HCT116 (cell line): ENCODE results near the gene KCNAB2. TPM values are rescaled to one million over a fixed set of nuclear protein-coding genes. Genes with fewer than 3 reads are reported as not detected.

Source experiments
- ATAC-seq: fragments of 200-7000 bp; cut with Tn5 transposase; 2 replicates; pipeline ENCODE4 v1.9.1; 2020; ENCODE audit warnings: mild to moderate bottlenecking, moderate library complexity
- BruUV-seq: library from RNA; stranded (reverse); fragments of 400-500 nt; replicated peaks from 2 replicates; lab custom pipeline; 2021; lab: Mats Ljungman, UMichigan
- CTCF ChIA-PET: fragments of 300-600 bp; sonication (Branson Sonifier 250); formaldehyde crosslinking; loops from one replicate; lab custom pipeline; 2021; ENCODE audit warnings: antibody characterized with exemption; lab: Charles Lee
- POLR2A ChIA-PET: fragments of 300-600, 350-600 bp; sonication (Branson Sonifier 250); formaldehyde crosslinking; loops from one replicate; lab custom pipeline; 2021; ENCODE audit warnings: antibody characterized with exemption; lab: Charles Lee
- RAD21 ChIA-PET, 2 experiments: fragments of 300-600 bp; sonication (Branson Sonifier 250); formaldehyde crosslinking; loops; one replicate each; lab custom pipeline; 2023; ENCODE audit warnings: low total read pairs in 2 of 2; ENCODE audit not compliant: uncharacterized antibody in 2 of 2, unreplicated experiment in 2 of 2, low non-redundant PET in 1 of 2; lab: Charles Lee
- DNase-seq: peaks from one replicate; pipeline ENCODE4 v3.0.0-alpha.2; 2010; ENCODE audit warnings: low read depth, low spot score
- H2AFZ ChIP-seq: fragments of 200-600 bp; shearing (Covaris generic), sonication (generic); 2 replicates; pipeline ENCODE4 v1.6.1; 2017; ENCODE audit warnings: low read depth, mixed run types, mixed read lengths, antibody characterized with exemption, low read length; ENCODE audit not compliant: poor library complexity, severe bottlenecking
- H3K27ac ChIP-seq: 2 replicates; pipeline ENCODE4 v1.5.1; 2012; ENCODE audit warnings: low read depth, low read length
- H3K27me3 ChIP-seq: fragments of 200-600 bp; sonication (generic); 2 replicates; pipeline ENCODE4 v1.6.1; 2016; ENCODE audit warnings: mixed run types, low read length, mixed read lengths; ENCODE audit not compliant: insufficient read depth
- H3K36me3 ChIP-seq, 2 experiments: fragments of 200-500 bp in 1 of 2; fragments of 200-600 bp in 1 of 2; sonication (Bioruptor generic) in 1 of 2; sonication (generic) in 1 of 2; 2 replicates each; pipeline versions ENCODE4 v1.5.1 to v1.6.1; 2014 to 2016; ENCODE audit warnings: low read length in 2 of 2, inconsistent platforms in 1 of 2, mixed read lengths in 1 of 2, mixed run types in 1 of 2; ENCODE audit not compliant: insufficient read depth in 2 of 2, control insufficient read depth in 1 of 2
- H3K4me1 ChIP-seq, 2 experiments: fragments of 200-600 bp in 1 of 2; sonication (generic) in 1 of 2; 2 replicates each; pipeline versions ENCODE4 v1.5.1 to v1.6.1; 2012 to 2017; ENCODE audit warnings: low read length in 2 of 2, inconsistent platforms in 1 of 2, mild to moderate bottlenecking in 1 of 2, mixed read lengths in 1 of 2, mixed run types in 1 of 2, moderate library complexity in 1 of 2; ENCODE audit not compliant: insufficient read depth in 2 of 2, control insufficient read depth in 1 of 2
- H3K4me2 ChIP-seq: fragments of 200-600 bp; sonication (generic); 2 replicates; pipeline ENCODE4 v1.6.1; 2017; ENCODE audit warnings: mixed run types, low read length, mixed read lengths
- H3K4me3 ChIP-seq, 2 experiments: fragments of 200-600 bp in 1 of 2; sonication (generic) in 1 of 2; replicated peaks in 1 of 2; 2 replicates each; pipeline ENCODE4 v1.5.1; 2011 to 2016; ENCODE audit warnings: low read length in 2 of 2, control low read depth in 1 of 2, low read depth in 1 of 2, mild to moderate bottlenecking in 1 of 2, mixed read lengths in 1 of 2, mixed run types in 1 of 2
- H3K79me2 ChIP-seq: fragments of 200-600 bp; sonication (generic); 2 replicates; pipeline ENCODE4 v1.6.1; 2017; ENCODE audit warnings: mild to moderate bottlenecking, mixed run types, low read length, moderate library complexity, mixed read lengths; ENCODE audit not compliant: insufficient read depth
- H3K9ac ChIP-seq: fragments of 200-600 bp; sonication (generic); 2 replicates; pipeline ENCODE4 v1.6.1; 2016; ENCODE audit warnings: low read length, mixed read lengths
- H3K9me2 ChIP-seq: fragments of 200-600 bp; sonication (generic), shearing (Covaris generic); 2 replicates; pipeline ENCODE4 v1.6.1; 2017; ENCODE audit warnings: mixed run types, mild to moderate bottlenecking, moderate library complexity; ENCODE audit not compliant: insufficient read depth
- H3K9me3 ChIP-seq, 2 experiments: fragments of 200-500 bp in 1 of 2; fragments of 200-600 bp in 1 of 2; sonication (Bioruptor generic) in 1 of 2; sonication (generic) in 1 of 2; 2 replicates each; pipeline ENCODE4 v1.6.1; 2014 to 2017; ENCODE audit warnings: low read length in 2 of 2, mixed read lengths in 2 of 2, inconsistent platforms in 1 of 2, low read depth in 1 of 2, mild to moderate bottlenecking in 1 of 2, mixed run types in 1 of 2, moderate library complexity in 1 of 2; ENCODE audit not compliant: control insufficient read depth in 1 of 2, insufficient read depth in 1 of 2
- H4K20me1 ChIP-seq: fragments of 200-600 bp; sonication (generic), shearing (Covaris generic); 2 replicates; pipeline ENCODE4 v1.6.1; 2017; ENCODE audit warnings: mixed run types, mild to moderate bottlenecking, moderate library complexity; ENCODE audit not compliant: insufficient read depth
- ATF3 ChIP-seq: IDR thresholded peaks from 2 replicates; pipeline ENCODE4 v1.6.1; 2012
- CEBPB ChIP-seq: IDR thresholded peaks from 2 replicates; pipeline ENCODE4 v1.6.1; 2012; ENCODE audit warnings: low read depth
- EGR1 ChIP-seq: IDR thresholded peaks from 2 replicates; pipeline ENCODE4 v1.6.1; 2012; ENCODE audit warnings: low read depth
- EZH2phosphoT487 ChIP-seq: fragments of 200-600 bp; IDR thresholded peaks from 2 replicates; pipeline ENCODE4 v1.6.1; 2018; ENCODE audit warnings: antibody characterized with exemption, borderline replicate concordance
- FOSL1 ChIP-seq: IDR thresholded peaks from 2 replicates; pipeline ENCODE4 v1.6.1; 2012; ENCODE audit warnings: low read depth
- JUND ChIP-seq: IDR thresholded peaks from 2 replicates; pipeline ENCODE4 v1.6.1; 2012
- ZFX ChIP-seq: fragments of 450-650 bp; IDR thresholded peaks from 2 replicates; pipeline ENCODE4 v1.6.1; 2017
- intact Hi-C: fragments of 100-400 bp; cut with micrococcal nuclease; formaldehyde crosslinking; loops from 2 replicates; pipeline ENCODE4 v1.10.0; 2022
- total RNA-seq: library from RNA; stranded (reverse); gene quantifications from one replicate; pipeline ENCODE4 v1.2.1, GENCODE V29; 2021; ENCODE audit not compliant: unreplicated experiment
- TF ChIP-seq, protein P1 (sequence below), 3 experiments: fragments of 200-600 bp in 1 of 3; sonication (generic) in 1 of 3; IDR thresholded peaks in 2 of 3; conservative IDR thresholded peaks in 1 of 3; 2 replicates each; pipeline ENCODE4 v1.5.1; 2012 to 2017; ENCODE audit warnings: low read depth in 2 of 3, low read length in 2 of 3, antibody characterized with exemption in 1 of 3, borderline replicate concordance in 1 of 3, control low read depth in 1 of 3, mild to moderate bottlenecking in 1 of 3, mixed read lengths in 1 of 3, mixed run types in 1 of 3, moderate library complexity in 1 of 3; ENCODE audit not compliant: insufficient read depth in 1 of 3

Gene KCNAB2
- total RNA-seq, 1 experiment from 2014 or later = 18.1 TPM

DNA sequence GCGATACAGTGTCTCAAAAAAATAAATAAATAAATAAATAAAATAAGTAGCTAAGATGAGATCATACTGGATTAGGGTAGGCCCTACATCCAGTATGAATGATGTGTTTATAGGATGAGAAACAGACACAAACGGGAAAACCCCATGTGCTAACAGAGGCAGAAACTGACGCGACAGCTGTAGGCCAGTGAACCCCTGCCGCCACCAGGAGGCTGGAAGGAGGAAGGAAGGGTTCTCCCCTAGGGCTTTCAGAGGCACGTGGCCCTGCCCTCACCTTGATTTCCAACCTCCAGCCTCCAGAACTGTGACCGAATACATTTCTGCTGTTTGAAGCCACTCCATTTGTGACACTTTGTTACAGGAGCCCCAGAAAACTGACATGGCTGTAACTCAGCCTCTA lies 95.9 kb downstream of the KCNAB2 start:
- Histone ChIP-seq H3K9ac (no peak overlapping the region), H3K4me3 (no peak overlapping the region), H3K36me3 (no peaks in the 10 kb centered on the region), H3K4me1 (peaks cover 3 to 14% of the 10 kb centered on the region in 2 experiments; a peak in 2 of 4 replicates), H3K79me2 (no peaks in the 10 kb centered on the region), H3K27ac (no peak overlapping the region), H3K27me3 (no peaks in the 10 kb centered on the region), H3K9me3 (no peaks in the 10 kb centered on the region), H3K4me2 (no peak overlapping the region), H2AFZ (no peak overlapping the region), H4K20me1 (no peaks in the 10 kb centered on the region), H3K9me2 (no peaks in the 10 kb centered on the region)
- ChIA-PET RAD21 (no interaction called here), POLR2A (no interaction called here), CTCF (no interaction called here)
- BruUV-seq = no TSS peak
- intact Hi-C loops = no loop called here
- TF ChIP-seq FOSL1 = no peak
- TF ChIP-seq, protein P1, sequence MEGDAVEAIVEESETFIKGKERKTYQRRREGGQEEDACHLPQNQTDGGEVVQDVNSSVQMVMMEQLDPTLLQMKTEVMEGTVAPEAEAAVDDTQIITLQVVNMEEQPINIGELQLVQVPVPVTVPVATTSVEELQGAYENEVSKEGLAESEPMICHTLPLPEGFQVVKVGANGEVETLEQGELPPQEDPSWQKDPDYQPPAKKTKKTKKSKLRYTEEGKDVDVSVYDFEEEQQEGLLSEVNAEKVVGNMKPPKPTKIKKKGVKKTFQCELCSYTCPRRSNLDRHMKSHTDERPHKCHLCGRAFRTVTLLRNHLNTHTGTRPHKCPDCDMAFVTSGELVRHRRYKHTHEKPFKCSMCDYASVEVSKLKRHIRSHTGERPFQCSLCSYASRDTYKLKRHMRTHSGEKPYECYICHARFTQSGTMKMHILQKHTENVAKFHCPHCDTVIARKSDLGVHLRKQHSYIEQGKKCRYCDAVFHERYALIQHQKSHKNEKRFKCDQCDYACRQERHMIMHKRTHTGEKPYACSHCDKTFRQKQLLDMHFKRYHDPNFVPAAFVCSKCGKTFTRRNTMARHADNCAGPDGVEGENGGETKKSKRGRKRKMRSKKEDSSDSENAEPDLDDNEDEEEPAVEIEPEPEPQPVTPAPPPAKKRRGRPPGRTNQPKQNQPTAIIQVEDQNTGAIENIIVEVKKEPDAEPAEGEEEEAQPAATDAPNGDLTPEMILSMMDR (IDR thresholded peaks at IDR 0.05 in 2 of 3, conservative IDR thresholded peaks at IDR 0.05 in 1 of 3; ENCODE audit: borderline replicate concordance in 1 of 3, insufficient read depth in 1 of 3, low read depth in 2 of 3, low read length in 2 of 3) = 0 out of 6 replicates have a peak, but pooled peaks of 2 of the 3 experiments have one; percentile 23
- DNase-seq = no peak
- peak; percentile 64 for ATAC-seq

DNA sequence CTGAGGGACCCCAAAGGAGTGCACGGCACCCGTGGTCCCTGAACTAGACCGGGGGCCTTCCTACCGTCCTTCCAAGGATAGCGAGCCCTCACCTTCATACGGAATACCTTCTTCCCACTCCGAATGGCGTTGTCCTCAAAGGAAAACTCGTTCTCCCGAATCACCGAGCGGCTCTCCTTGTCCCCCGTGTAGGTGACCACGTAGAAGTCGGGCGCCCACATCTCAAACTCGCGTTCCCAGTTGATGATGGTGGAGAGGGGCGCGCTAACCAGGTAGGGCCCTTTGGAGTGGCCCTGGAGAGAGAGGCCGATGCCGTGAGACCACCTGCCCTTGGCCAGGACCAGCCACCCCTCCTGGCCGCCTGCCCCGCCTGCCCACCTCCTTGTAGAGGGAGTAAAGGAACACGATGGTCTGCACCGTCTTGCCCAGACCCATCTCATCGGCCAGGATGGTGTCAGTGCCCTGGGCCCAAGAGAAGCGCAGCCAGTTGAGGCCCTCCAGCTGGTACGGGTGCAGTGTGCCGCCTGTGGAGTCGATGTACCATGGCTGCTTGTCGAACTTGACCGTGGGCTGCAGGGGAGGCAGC lies 96.4 kb downstream of the KCNAB2 start:
- H3K4me3 ChIP-seq = no peak overlapping the region
- ChIA-PET CTCF (no interaction called here), POLR2A (no interaction called here), RAD21 (no interaction called here)
- no peak overlapping the region for H3K4me2 ChIP-seq
- no peaks in the 10 kb centered on the region for H3K9me3 ChIP-seq
- ATAC-seq (no peak), DNase-seq (no peak)
- H2AFZ ChIP-seq = no peak overlapping the region
- no peaks in the 10 kb centered on the region for H3K36me3 ChIP-seq
- H3K9ac ChIP-seq = no peak overlapping the region
- H3K27me3 ChIP-seq = no peaks in the 10 kb centered on the region
- peaks cover 3 to 14% of the 10 kb centered on the region in 2 experiments; a peak in 2 of 4 replicates for H3K4me1 ChIP-seq
- no peak overlapping the region for H3K27ac ChIP-seq
- no peaks in the 10 kb centered on the region for H3K79me2 ChIP-seq
- intact Hi-C loops = no loop called here
- no peak for TF ChIP-seq ZFX
- no peak for TF ChIP-seq EZH2phosphoT487
- no peak for TF ChIP-seq CEBPB
- TF ChIP-seq EGR1 = no peak
- no peak for TF ChIP-seq JUND
- TF ChIP-seq, protein P1 (IDR thresholded peaks at IDR 0.05 in 2 of 3, conservative IDR thresholded peaks at IDR 0.05 in 1 of 3; ENCODE audit: borderline replicate concordance in 1 of 3, insufficient read depth in 1 of 3, low read depth in 2 of 3, low read length in 2 of 3) = no peak
- no peak for TF ChIP-seq ATF3
- no TSS peak for BruUV-seq
- H3K9me2 ChIP-seq = no peaks in the 10 kb centered on the region
- no peaks in the 10 kb centered on the region for H4K20me1 ChIP-seq
